Esophagus squamous epithelium (tissue), 4 donors: ENCODE measurements around the gene TFCP2L1.

Experiments
- POLR2A ChIP-seq, 4 donors: fragments of 450-650 bp; IDR thresholded peaks; one replicate each; pipeline ENCODE4 v1.6.1; 2017; ENCODE audit warnings: antibody characterized with exemption in 4 of 4, mild to moderate bottlenecking in 4 of 4, moderate library complexity in 3 of 4
- TF ChIP-seq, protein P1 (sequence below), 6 experiments: fragments of 450-650 bp in 4 of 6; fragments of 200-600 bp in 2 of 6; sonication (generic) in 2 of 6; IDR thresholded peaks; one replicate each; pipeline ENCODE4 v1.5.1; 2016 to 2019; ENCODE audit warnings: antibody characterized with exemption in 6 of 6, mild to moderate bottlenecking in 4 of 6, moderate library complexity in 4 of 6

DNA sequence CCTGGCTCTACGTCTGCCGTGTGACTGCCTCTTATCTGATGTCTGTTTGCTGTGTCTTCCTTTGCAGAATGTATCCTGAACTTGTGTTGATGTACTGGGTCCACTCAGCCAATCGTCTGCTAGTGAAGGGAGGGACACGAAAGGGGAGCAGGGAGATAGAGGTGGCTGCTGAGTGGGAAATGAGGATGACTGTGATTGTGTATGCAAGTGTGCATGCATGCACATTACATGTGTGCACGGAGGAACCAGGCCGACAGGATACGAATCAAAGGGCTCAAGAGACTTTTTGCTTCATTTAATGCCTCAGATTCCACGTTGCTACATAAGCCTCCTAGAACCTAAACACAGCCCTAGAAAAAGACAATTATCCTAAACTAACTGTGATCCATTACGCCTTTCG is 111.2 kb downstream of the TFCP2L1 start:
- TF ChIP-seq, protein P1, sequence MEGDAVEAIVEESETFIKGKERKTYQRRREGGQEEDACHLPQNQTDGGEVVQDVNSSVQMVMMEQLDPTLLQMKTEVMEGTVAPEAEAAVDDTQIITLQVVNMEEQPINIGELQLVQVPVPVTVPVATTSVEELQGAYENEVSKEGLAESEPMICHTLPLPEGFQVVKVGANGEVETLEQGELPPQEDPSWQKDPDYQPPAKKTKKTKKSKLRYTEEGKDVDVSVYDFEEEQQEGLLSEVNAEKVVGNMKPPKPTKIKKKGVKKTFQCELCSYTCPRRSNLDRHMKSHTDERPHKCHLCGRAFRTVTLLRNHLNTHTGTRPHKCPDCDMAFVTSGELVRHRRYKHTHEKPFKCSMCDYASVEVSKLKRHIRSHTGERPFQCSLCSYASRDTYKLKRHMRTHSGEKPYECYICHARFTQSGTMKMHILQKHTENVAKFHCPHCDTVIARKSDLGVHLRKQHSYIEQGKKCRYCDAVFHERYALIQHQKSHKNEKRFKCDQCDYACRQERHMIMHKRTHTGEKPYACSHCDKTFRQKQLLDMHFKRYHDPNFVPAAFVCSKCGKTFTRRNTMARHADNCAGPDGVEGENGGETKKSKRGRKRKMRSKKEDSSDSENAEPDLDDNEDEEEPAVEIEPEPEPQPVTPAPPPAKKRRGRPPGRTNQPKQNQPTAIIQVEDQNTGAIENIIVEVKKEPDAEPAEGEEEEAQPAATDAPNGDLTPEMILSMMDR (IDR thresholded peaks at IDR 0.05), result no peak
- no peak for TF ChIP-seq POLR2A (IDR thresholded peaks at IDR 0.05)
